ENCODE measurements around the gene DLX3. TPM values are rescaled to one million over a fixed set of nuclear protein-coding genes. Genes with fewer than 3 reads are reported as not detected.

DLX3 gene
- 1 to 10 TPM in 1 of 2 donors, under 1 TPM in 1; 0.58 to 1.4 TPM for total RNA-seq
- 1.2 TPM for polyA plus RNA-seq (2013, experiment 1 of 2)
- polyA plus RNA-seq (2013, experiment 2 of 2) = 1.5 TPM
- long read RNA-seq, experiment 1 = 0 reads
- long read RNA-seq, experiment 2, partial matches to known transcripts = 0 of 4 reads
- long read RNA-seq, experiment 2, other reads (novel, unspliced or antisense) = 0 of 4 reads
- long read RNA-seq, experiment 3, partial matches to known transcripts = 0 of 2 reads
- long read RNA-seq, experiment 3, other reads (novel, unspliced or antisense) = 0 of 2 reads
- long read RNA-seq, experiment 4 = 0 reads

DNA sequence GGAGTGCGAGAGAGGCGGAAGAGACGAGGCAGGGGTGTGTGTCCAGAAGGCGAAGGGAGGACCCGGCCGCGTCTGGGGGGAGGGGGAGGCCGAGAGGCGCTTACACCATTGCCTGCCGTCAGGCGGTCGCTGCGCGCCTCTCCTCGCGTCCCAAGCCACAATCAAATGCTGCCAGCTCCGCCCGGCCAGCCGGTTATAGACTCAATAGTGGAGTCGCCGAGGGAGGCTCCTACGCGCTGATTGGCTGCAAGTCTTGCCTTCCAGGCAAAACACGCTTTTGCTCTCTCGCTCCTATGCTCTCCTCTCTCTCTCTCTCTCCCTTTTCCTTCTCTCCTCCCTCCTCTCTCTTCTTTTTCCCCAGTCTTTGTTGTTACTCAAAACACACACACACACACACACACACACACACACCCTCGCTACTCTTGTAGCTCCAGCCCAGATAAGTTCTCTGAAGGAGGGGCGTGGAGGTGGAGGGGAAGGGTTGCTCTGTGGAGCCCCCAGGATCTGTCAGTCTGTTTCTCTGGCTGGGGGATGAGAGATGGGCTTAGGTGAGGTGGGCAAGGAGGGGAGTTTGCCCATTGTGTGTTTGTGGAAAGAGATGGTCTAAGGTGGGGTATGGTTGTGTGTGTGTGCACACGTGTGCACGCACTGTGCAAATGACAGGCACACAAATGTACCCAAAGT lies at the start of gene DLX3:
DLX3 (minus strand) TSS at position 170 of the 684 bp plus-strand sequence. CDS start 226 bp downstream, outside the sequence.
- TF ChIP-seq, protein P1, sequence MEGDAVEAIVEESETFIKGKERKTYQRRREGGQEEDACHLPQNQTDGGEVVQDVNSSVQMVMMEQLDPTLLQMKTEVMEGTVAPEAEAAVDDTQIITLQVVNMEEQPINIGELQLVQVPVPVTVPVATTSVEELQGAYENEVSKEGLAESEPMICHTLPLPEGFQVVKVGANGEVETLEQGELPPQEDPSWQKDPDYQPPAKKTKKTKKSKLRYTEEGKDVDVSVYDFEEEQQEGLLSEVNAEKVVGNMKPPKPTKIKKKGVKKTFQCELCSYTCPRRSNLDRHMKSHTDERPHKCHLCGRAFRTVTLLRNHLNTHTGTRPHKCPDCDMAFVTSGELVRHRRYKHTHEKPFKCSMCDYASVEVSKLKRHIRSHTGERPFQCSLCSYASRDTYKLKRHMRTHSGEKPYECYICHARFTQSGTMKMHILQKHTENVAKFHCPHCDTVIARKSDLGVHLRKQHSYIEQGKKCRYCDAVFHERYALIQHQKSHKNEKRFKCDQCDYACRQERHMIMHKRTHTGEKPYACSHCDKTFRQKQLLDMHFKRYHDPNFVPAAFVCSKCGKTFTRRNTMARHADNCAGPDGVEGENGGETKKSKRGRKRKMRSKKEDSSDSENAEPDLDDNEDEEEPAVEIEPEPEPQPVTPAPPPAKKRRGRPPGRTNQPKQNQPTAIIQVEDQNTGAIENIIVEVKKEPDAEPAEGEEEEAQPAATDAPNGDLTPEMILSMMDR (conservative IDR thresholded peaks at IDR 0.05) = no peak
- peaks cover 1% of the 10 kb centered on the region for H3K9me3 Mint-ChIP-seq
- Histone ChIP-seq H3K4me1 (ENCODE audit: control insufficient read depth, insufficient read depth, low read length) (no peaks in the 10 kb centered on the region), H3K9ac (ENCODE audit: extremely low read depth, low read length, poor library complexity, severe bottlenecking) (no peak within 1 kb of the TSS), H3K4me3 (ENCODE audit: low read length) (peak within 1 kb of the TSS; percentile 71), H3K36me3 (ENCODE audit: control insufficient read depth, insufficient read depth, low read length) (no peaks in the 10 kb centered on the region), H3K9me3 (ENCODE audit: control insufficient read depth, low read length) (peaks cover 6% of the 10 kb centered on the region), H3K27me3 (ENCODE audit: control insufficient read depth, insufficient read depth, low read length, poor library complexity, severe bottlenecking) (peaks cover 92% of the 10 kb centered on the region), H3K27ac (ENCODE audit: low read depth, low read length) (no peak within 1 kb of the TSS)
- H3K4me1 Mint-ChIP-seq = peaks cover 12% of the 10 kb centered on the region
- H3K4me3 Mint-ChIP-seq = peak within 1 kb of the TSS; percentile 56
- peak; percentile 99 for DNase-seq
- H3K27me3 Mint-ChIP-seq (ENCODE audit: insufficient read depth) = peaks cover 90% of the 10 kb centered on the region
- no peak within 1 kb of the TSS for H3K27ac Mint-ChIP-seq
- no peaks in the 10 kb centered on the region for H3K36me3 Mint-ChIP-seq (ENCODE audit: low read depth)
- WGBS, 2 experiments (ENCODE audit: insufficient coverage in 1 of 2, insufficient read length in 1 of 2) = 0 to 3% methylated on average over 12 to 28 of the region's 29 CpGs

DNA sequence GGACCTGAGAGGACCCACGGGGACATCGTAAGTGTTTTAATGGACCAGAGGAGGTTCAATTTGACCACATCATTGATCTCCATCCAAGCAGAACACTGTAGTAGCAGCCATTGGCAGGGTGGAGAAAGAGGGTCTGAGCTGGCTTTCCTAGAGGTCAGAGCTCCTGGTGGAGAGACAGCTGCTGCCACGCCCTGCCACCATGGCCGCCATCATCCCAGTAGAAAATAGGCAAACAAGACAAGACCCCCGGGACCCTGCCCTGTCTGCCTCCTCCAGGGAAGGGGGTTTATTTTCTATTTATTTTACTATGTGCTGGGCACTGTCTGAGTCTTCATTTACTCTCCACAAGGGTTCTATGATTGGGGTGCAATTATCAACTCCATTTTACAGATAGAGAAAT lies 49.5 kb upstream of the DLX3 start:
- Mint-ChIP-seq H3K9me3 (no peaks in the 10 kb centered on the region), H3K4me3 (no peak overlapping the region), H3K27ac (no peak overlapping the region), H3K27me3 (ENCODE audit: insufficient read depth) (peaks cover 11% of the 10 kb centered on the region), H3K4me1 (peaks cover 9% of the 10 kb centered on the region), H3K36me3 (ENCODE audit: low read depth) (no peaks in the 10 kb centered on the region)
- Histone ChIP-seq H3K9ac (ENCODE audit: extremely low read depth, low read length, poor library complexity, severe bottlenecking) (no peak overlapping the region), H3K36me3 (ENCODE audit: control insufficient read depth, insufficient read depth, low read length) (no peaks in the 10 kb centered on the region), H3K4me3 (ENCODE audit: low read length) (no peak overlapping the region), H3K27me3 (ENCODE audit: control insufficient read depth, insufficient read depth, low read length, poor library complexity, severe bottlenecking) (no peaks in the 10 kb centered on the region), H3K9me3 (ENCODE audit: control insufficient read depth, low read length) (no peaks in the 10 kb centered on the region), H3K27ac (ENCODE audit: low read depth, low read length) (no peak overlapping the region), H3K4me1 (ENCODE audit: control insufficient read depth, insufficient read depth, low read length) (no peaks in the 10 kb centered on the region)
- 98 to 100% methylated on average over 1 to 5 of the region's 5 CpGs for WGBS, 2 experiments (ENCODE audit: insufficient coverage in 1 of 2, insufficient read length in 1 of 2)
- DNase-seq = no peak
- TF ChIP-seq, protein P1 (conservative IDR thresholded peaks at IDR 0.05) = no peak

DNA sequence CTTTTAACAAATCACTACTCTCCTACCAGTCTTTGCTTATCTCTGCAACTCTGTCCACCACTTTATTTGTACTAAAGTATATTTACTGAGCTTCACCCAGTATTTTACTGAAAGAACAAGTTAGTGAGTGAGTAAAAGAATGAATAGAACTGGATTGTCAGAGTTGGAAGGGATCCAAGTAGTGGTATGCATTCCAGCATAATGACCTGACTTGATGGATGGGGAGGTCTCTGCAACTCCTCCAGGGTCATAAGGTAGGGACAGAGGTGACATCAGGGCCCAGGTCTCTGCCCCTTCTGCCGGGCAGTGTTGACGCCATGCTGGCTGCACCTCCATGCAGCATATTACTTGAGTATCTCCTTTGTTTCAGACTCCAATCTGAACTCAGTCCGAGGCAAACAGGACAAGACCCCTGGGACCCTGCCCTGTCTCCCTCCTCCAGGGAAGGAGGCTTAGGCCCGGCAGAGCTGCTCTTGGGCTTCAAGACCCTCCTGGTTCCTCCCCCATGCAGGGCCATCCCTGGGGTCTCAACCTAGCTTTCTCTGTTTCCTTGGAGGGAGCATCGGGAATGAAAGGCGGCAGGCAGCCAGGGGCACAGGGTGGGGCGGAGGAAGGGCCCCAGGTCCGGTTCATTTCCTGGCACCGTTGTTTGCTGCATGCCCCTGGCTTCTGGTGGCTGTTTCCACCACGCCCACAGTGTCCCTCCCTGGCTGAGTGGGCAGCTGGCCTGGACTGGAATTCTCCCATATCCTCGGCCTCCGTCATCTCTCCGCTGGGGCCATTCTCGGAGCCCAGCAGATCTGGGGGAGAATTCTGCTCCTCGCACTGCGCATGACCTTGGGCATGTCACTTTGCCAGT lies 48.5 kb upstream of the DLX3 start:
- 83 to 91% methylated on average over 8 to 16 of the region's 16 CpGs for WGBS, 2 experiments (ENCODE audit: insufficient coverage in 1 of 2, insufficient read length in 1 of 2)
- Histone ChIP-seq H3K27ac (ENCODE audit: low read depth, low read length) (no peak overlapping the region), H3K9ac (ENCODE audit: extremely low read depth, low read length, poor library complexity, severe bottlenecking) (no peak overlapping the region), H3K27me3 (ENCODE audit: control insufficient read depth, insufficient read depth, low read length, poor library complexity, severe bottlenecking) (no peaks in the 10 kb centered on the region), H3K4me1 (ENCODE audit: control insufficient read depth, insufficient read depth, low read length) (no peaks in the 10 kb centered on the region), H3K36me3 (ENCODE audit: control insufficient read depth, insufficient read depth, low read length) (no peaks in the 10 kb centered on the region), H3K9me3 (ENCODE audit: control insufficient read depth, low read length) (no peaks in the 10 kb centered on the region), H3K4me3 (ENCODE audit: low read length) (no peak overlapping the region)
- Mint-ChIP-seq H3K4me1 (peaks cover 9% of the 10 kb centered on the region), H3K36me3 (ENCODE audit: low read depth) (no peaks in the 10 kb centered on the region), H3K27me3 (ENCODE audit: insufficient read depth) (peaks cover 7% of the 10 kb centered on the region), H3K27ac (no peak overlapping the region), H3K9me3 (no peaks in the 10 kb centered on the region), H3K4me3 (no peak overlapping the region)
- DNase-seq = peak; percentile 42
- TF ChIP-seq, protein P1 (conservative IDR thresholded peaks at IDR 0.05) = no peak
